Stimulated activated CD8-positive, alpha-beta memory T cell treated with anti-CD3 and anti-CD28 coated beads, Interleukin-12 subunit alpha, Interleukin-12 subunit beta, amount 100 ng/mL, for 24 hours (primary cell): ENCODE data around the gene KLF2.
"Not testable (repeated sequence)": the region's sequence is repeated elsewhere in the genome, so short reads cannot be mapped to it uniquely, and the experiment has no call there.

Experiments
- DNase-seq: peaks from one replicate; pipeline ENCODE4 v3.0.0-alpha.2; 2020; ENCODE audit errors: extremely low read depth

KLF2 gene

GRCh38 chr19:16337809-16338469 lies 13.3 kb downstream of the KLF2 start:
- DNase-seq: no peak

GRCh38 chr19:16338470-16339360 lies 14.1 kb downstream of the KLF2 start:
- DNase-seq: no peak

- no peak for DNase-seq
Observed at GRCh38 chr19:16339361-16339725, 14.7 kb downstream of the KLF2 start.

GRCh38 chr19:16340092-16340491 lies 15.5 kb downstream of the KLF2 start:
- no peak for DNase-seq

- DNase-seq: no peak
Observed at GRCh38 chr19:16340654-16341053, 16.0 kb downstream of the KLF2 start.

- DNase-seq: no peak
Observed at GRCh38 chr19:16342002-16342715, 17.5 kb downstream of the KLF2 start.

GRCh38 chr19:16343156-16343555 lies 18.5 kb downstream of the KLF2 start:
- no peak for DNase-seq

GRCh38 chr19:16345457-16345856 lies 20.8 kb downstream of the KLF2 start:
- DNase-seq: no peak

GRCh38 chr19:16347099-16347498 lies 22.5 kb downstream of the KLF2 start:
- not testable (repeated sequence) for DNase-seq

GRCh38 chr19:16347706-16348105 lies 23.1 kb downstream of the KLF2 start:
- DNase-seq: no peak

GRCh38 chr19:16349551-16350152 lies 25.0 kb downstream of the KLF2 start:
- DNase-seq: no peak

GRCh38 chr19:16351133-16351809 lies 26.6 kb downstream of the KLF2 start:
- no peak for DNase-seq

- DNase-seq: no peak
Observed at GRCh38 chr19:16355293-16356043, 30.8 kb downstream of the KLF2 start.

GRCh38 chr19:16358456-16358855 lies 33.8 kb downstream of the KLF2 start:
- DNase-seq: no peak

- no peak for DNase-seq
Observed at GRCh38 chr19:16359074-16359473, 34.4 kb downstream of the KLF2 start.

- no peak for DNase-seq
Observed at GRCh38 chr19:16359964-16360363, 35.3 kb downstream of the KLF2 start.

- no peak for DNase-seq
Observed at GRCh38 chr19:16360738-16361137, 36.1 kb downstream of the KLF2 start.

- DNase-seq: no peak
Observed at GRCh38 chr19:16361254-16361653, 36.6 kb downstream of the KLF2 start.

GRCh38 chr19:16361926-16362325 lies 37.3 kb downstream of the KLF2 start:
- no peak for DNase-seq

GRCh38 chr19:16363133-16363851 lies 38.7 kb downstream of the KLF2 start:
- DNase-seq: no peak
